DOHH2 (cell line): ENCODE results near the gene ANKS3.

Experiments used
- H3F3A ChIP-seq: fragments of 200-600 bp; sonication (generic), shearing (Covaris generic); 2 replicates; pipeline ENCODE4 v1.6.0; 2016; ENCODE audit warnings: antibody characterized with exemption, mild to moderate bottlenecking; ENCODE audit not compliant: control insufficient read depth, insufficient read depth
- H3K27ac ChIP-seq: fragments of 200-600 bp; sonication (generic); 2 replicates; pipeline ENCODE4 v1.5.1; 2014; ENCODE audit warnings: low read depth, mild to moderate bottlenecking, low read length, moderate library complexity
- H3K27me3 ChIP-seq: fragments of 200-600 bp; sonication (generic); 2 replicates; pipeline ENCODE4 v1.6.1; 2014; ENCODE audit warnings: mild to moderate bottlenecking, low read length, mixed read lengths; ENCODE audit not compliant: control insufficient read depth
- H3K36me3 ChIP-seq: fragments of 200-600 bp; sonication (generic); 2 replicates; pipeline ENCODE4 v1.6.1; 2014; ENCODE audit warnings: mild to moderate bottlenecking, low read length, moderate library complexity, mixed read lengths; ENCODE audit not compliant: control insufficient read depth
- H3K4me1 ChIP-seq: fragments of 200-600 bp; sonication (generic); 2 replicates; pipeline ENCODE4 v1.6.1; 2014; ENCODE audit warnings: mild to moderate bottlenecking, low read length, mixed read lengths; ENCODE audit not compliant: control insufficient read depth
- H3K4me2 ChIP-seq: fragments of 200-600 bp; sonication (generic); 2 replicates; pipeline ENCODE4 v1.6.0; 2014; ENCODE audit warnings: mild to moderate bottlenecking, low read length, moderate library complexity
- H3K4me3 ChIP-seq: fragments of 200-600 bp; sonication (generic); 2 replicates; pipeline ENCODE4 v1.5.1; 2014; ENCODE audit warnings: mild to moderate bottlenecking, low read length, mixed read lengths
- H3K79me2 ChIP-seq: fragments of 200-600 bp; sonication (generic); 2 replicates; pipeline ENCODE4 v1.6.1; 2014; ENCODE audit warnings: mild to moderate bottlenecking, low read length, mixed read lengths; ENCODE audit not compliant: control insufficient read depth
- H3K9me2 ChIP-seq: fragments of 200-600 bp; sonication (generic); replicated peaks from 2 replicates; pipeline ENCODE4 v1.6.1; 2014; ENCODE audit warnings: mild to moderate bottlenecking, low read length, mixed read lengths; ENCODE audit not compliant: control insufficient read depth
- H3K9me3 ChIP-seq: fragments of 200-600 bp; sonication (generic); 2 replicates; pipeline ENCODE4 v1.6.1; 2014; ENCODE audit warnings: antibody characterized with exemption, low read length, mixed read lengths; ENCODE audit not compliant: control insufficient read depth, insufficient read depth
- H4K20me1 ChIP-seq: fragments of 200-600 bp; sonication (generic); 2 replicates; pipeline ENCODE4 v1.6.0; 2014; ENCODE audit warnings: low read depth, mild to moderate bottlenecking, antibody characterized with exemption, low read length, moderate library complexity; ENCODE audit not compliant: control insufficient read depth, insufficient read depth
- CTCF ChIP-seq: fragments of 200-600 bp; sonication (generic); IDR thresholded peaks from one replicate; pipeline ENCODE4 v1.5.1; 2014; ENCODE audit warnings: antibody characterized with exemption, mild to moderate bottlenecking, low read depth, low read length; ENCODE audit not compliant: poor library complexity, severe bottlenecking
- EZH2phosphoT487 ChIP-seq: fragments of 200-600 bp; sonication (generic); IDR thresholded peaks from 2 replicates; pipeline ENCODE4 v1.6.1; 2017; ENCODE audit warnings: borderline replicate concordance, mild to moderate bottlenecking, antibody characterized with exemption, low read length, moderate library complexity, mixed read lengths

Gene ANKS3

GRCh38 chr16:4654964-4655590, 79.0 kb downstream of the ANKS3 start:
- H3K4me1 ChIP-seq = no peaks in the 10 kb centered on the region
- TF ChIP-seq EZH2phosphoT487 = no peak
- TF ChIP-seq CTCF = no peak
- H3K36me3 ChIP-seq = peaks cover 26% of the 10 kb centered on the region
- H4K20me1 ChIP-seq = no peaks in the 10 kb centered on the region
- no peak overlapping the region for H3K4me2 ChIP-seq
- H3K9me2 ChIP-seq = no peaks in the 10 kb centered on the region
- no peaks in the 10 kb centered on the region for H3K9me3 ChIP-seq
- no peak overlapping the region for H3K27ac ChIP-seq
- no peaks in the 10 kb centered on the region for H3K79me2 ChIP-seq
- no peaks in the 10 kb centered on the region for H3F3A ChIP-seq
- H3K27me3 ChIP-seq = no peaks in the 10 kb centered on the region
- H3K4me3 ChIP-seq = no peak overlapping the region

- H3K27me3 ChIP-seq = no peaks in the 10 kb centered on the region
- no peaks in the 10 kb centered on the region for H3K4me1 ChIP-seq
- H3K36me3 ChIP-seq = peaks cover 26% of the 10 kb centered on the region
- H3F3A ChIP-seq = no peaks in the 10 kb centered on the region
- no peaks in the 10 kb centered on the region for H3K9me2 ChIP-seq
- TF ChIP-seq CTCF = no peak
- TF ChIP-seq EZH2phosphoT487 = no peak
- no peaks in the 10 kb centered on the region for H3K9me3 ChIP-seq
- no peak overlapping the region for H3K4me3 ChIP-seq
- no peak overlapping the region for H3K4me2 ChIP-seq
- H3K27ac ChIP-seq = no peak overlapping the region
- peaks cover 2% of the 10 kb centered on the region; the same call in 1 of the 2 replicates for H3K79me2 ChIP-seq
- H4K20me1 ChIP-seq = no peaks in the 10 kb centered on the region
Observed at GRCh38 chr16:4654011-4654963, 79.8 kb downstream of the ANKS3 start.

GRCh38 chr16:4652561-4652960, 81.5 kb downstream of the ANKS3 start:
- Histone ChIP-seq H3K27me3 (no peaks in the 10 kb centered on the region), H3K4me2 (no peak overlapping the region), H4K20me1 (no peaks in the 10 kb centered on the region), H3F3A (no peaks in the 10 kb centered on the region), H3K4me3 (no peak overlapping the region), H3K27ac (no peak overlapping the region), H3K79me2 (peaks cover 8% of the 10 kb centered on the region), H3K9me3 (no peaks in the 10 kb centered on the region), H3K9me2 (no peaks in the 10 kb centered on the region), H3K36me3 (peaks cover 26% of the 10 kb centered on the region), H3K4me1 (no peaks in the 10 kb centered on the region)
- TF ChIP-seq CTCF (no peak), EZH2phosphoT487 (no peak)
